Esophagus (tissue), 2 donors: ENCODE results near the gene SLC41A1. TPM values are rescaled to one million over a fixed set of nuclear protein-coding genes. Genes with fewer than 3 reads are reported as not detected.

ENCODE experiments used
- H3K27ac ChIP-seq, 2 donors: one replicate each; pipeline ENCODE4 v1.5.1; 2013; ENCODE audit warnings: low read depth in 2 of 2, mild to moderate bottlenecking in 2 of 2, inconsistent platforms in 1 of 2, low read length in 1 of 2, moderate library complexity in 1 of 2
- H3K27me3 ChIP-seq, 2 donors: one replicate each; pipeline ENCODE4 v1.6.1; 2013; ENCODE audit warnings: low read length in 2 of 2, control low read depth in 1 of 2, mild to moderate bottlenecking in 1 of 2; ENCODE audit not compliant: insufficient read depth in 2 of 2, control insufficient read depth in 1 of 2
- H3K36me3 ChIP-seq, 2 donors: one replicate each; pipeline ENCODE4 v1.6.1; 2013; ENCODE audit warnings: low read length in 1 of 2; ENCODE audit not compliant: control insufficient read depth in 2 of 2, insufficient read depth in 2 of 2
- H3K4me1 ChIP-seq, 2 donors: one replicate each; pipeline ENCODE4 v1.6.1; 2013; ENCODE audit warnings: low read length in 1 of 2; ENCODE audit not compliant: control insufficient read depth in 2 of 2, insufficient read depth in 2 of 2
- H3K4me3 ChIP-seq, 2 donors: one replicate each; pipeline ENCODE4 v1.5.1; 2013; ENCODE audit warnings: low read length in 2 of 2, mild to moderate bottlenecking in 2 of 2, low read depth in 1 of 2, moderate library complexity in 1 of 2
- H3K9me3 ChIP-seq, 2 donors: one replicate each; pipeline ENCODE4 v1.6.1; 2013; ENCODE audit warnings: mild to moderate bottlenecking in 2 of 2, low read depth in 1 of 2, low read length in 1 of 2, moderate library complexity in 1 of 2; ENCODE audit not compliant: control insufficient read depth in 2 of 2, insufficient read depth in 1 of 2
- WGBS, 2 donors: extraction: QIAGEN DNeasy Blood & Tissue Kit; methylation state at CpG; one replicate each; pipeline ENCODE4 v1.1.7; 2013; 5-methylcytosine and 5-hydroxymethylcytosine counted together
- polyA plus RNA-seq, 2 donors: library from polyadenylated mRNA; stranded (reverse); fragments of 200-250 nt; gene quantifications; one replicate each; pipeline ENCODE4 v1.2.3, GENCODE V29; 2013
- donor health status: healthy with polysubstance abuse.
- donor health status: Bipolar disorder and iron deficiency.

Gene SLC41A1
- polyA plus RNA-seq, 2 donors, result 2.6 to 5.0 TPM

DNA sequence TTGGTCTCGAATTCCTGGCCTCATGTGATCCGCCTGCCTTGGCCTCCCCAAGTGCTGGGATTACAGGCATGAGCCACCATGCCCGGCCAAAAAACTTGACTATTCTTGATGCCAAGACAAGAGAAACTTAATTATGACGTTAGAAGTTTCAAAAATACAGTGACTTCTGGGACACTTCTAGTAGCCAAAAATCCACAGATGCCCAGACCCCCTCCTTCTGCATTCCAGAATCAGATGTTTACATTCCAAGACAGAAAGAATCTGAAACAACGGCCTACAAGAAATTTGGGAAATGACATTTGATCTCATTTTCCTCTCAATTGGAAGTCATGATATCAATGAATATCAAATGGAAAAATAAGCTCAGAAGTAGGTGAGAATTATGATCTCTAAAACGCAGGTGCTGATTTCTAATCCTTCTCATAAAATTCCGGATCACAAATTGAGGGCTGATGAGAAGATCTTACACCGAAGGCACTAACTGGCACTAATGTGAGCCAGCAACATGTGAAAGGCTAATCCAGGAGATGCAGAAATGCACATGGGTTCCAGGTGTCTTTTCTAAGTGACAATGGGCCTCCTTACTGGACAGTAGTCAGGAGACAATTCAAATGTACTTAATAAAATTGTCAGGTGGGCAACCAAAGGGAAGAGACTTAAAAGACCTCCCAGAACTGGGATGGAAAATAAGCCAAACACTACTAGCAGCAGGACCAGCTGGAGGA lies 43.2 kb downstream of the SLC41A1 start:
- Histone ChIP-seq H3K27ac (no peak overlapping the region), H3K4me1 (peaks cover 0 to 5% of the 10 kb centered on the region in 2 donors), H3K36me3 (peaks cover 0 to 2% of the 10 kb centered on the region in 2 donors), H3K9me3 (no peaks in the 10 kb centered on the region), H3K27me3 (no peaks in the 10 kb centered on the region), H3K4me3 (no peak overlapping the region)
- WGBS, 2 donors, result 76 to 77% methylated on average over 8 of the region's 8 CpGs

DNA sequence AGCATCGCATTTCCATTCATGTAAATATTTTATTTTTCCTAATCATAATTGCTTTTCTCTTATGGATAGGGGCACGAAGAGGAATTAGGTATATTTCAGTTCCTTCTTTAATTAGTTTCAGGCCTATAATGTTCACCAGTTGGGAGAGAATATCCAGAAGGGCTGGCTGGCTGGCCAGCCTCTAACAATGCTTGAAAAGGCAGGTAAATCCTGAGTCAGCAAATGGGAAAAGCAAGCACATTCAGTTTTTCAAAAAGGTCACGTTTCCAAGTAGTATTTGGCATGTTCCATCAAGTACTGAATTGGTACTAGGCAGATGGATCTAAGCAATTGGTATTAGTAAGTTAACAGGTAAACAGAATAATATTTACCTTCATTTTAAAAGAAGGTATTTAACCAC lies 45.8 kb downstream of the SLC41A1 start:
- H3K36me3 ChIP-seq, result peaks cover 0 to 2% of the 10 kb centered on the region in 2 donors
- no peaks in the 10 kb centered on the region for H3K9me3 ChIP-seq
- no peaks in the 10 kb centered on the region for H3K4me1 ChIP-seq
- 70 to 72% methylated on average over 3 of the region's 3 CpGs for WGBS, 2 donors
- H3K4me3 ChIP-seq, result no peak overlapping the region
- no peaks in the 10 kb centered on the region for H3K27me3 ChIP-seq
- no peak overlapping the region for H3K27ac ChIP-seq

DNA sequence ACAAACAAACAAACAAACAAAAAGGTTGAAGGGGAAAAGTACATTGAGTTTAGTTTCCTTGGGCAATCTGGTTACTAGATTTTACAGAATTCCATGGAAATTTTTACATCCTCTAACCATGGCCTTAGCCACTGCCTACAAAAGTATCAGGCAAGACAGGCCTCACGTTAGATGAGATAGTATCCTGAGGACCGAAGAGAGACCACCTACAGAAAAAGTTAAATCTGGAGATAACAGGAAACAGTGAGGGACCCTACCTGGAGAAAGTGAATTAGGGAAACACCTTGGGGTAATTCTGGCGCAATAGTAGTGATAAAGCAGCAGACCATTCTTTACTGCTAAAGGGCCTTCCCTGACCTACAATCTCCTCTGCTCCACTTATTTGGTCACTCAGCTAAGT lies 46.4 kb downstream of the SLC41A1 start:
- WGBS, 2 donors, result 85 to 94% methylated on average over 3 of the region's 3 CpGs
- no peaks in the 10 kb centered on the region for H3K9me3 ChIP-seq
- no peaks in the 10 kb centered on the region for H3K4me1 ChIP-seq
- no peaks in the 10 kb centered on the region for H3K27me3 ChIP-seq
- H3K4me3 ChIP-seq, result no peak overlapping the region
- H3K27ac ChIP-seq, result no peak overlapping the region
- peaks cover 0 to 2% of the 10 kb centered on the region in 2 donors for H3K36me3 ChIP-seq

DNA sequence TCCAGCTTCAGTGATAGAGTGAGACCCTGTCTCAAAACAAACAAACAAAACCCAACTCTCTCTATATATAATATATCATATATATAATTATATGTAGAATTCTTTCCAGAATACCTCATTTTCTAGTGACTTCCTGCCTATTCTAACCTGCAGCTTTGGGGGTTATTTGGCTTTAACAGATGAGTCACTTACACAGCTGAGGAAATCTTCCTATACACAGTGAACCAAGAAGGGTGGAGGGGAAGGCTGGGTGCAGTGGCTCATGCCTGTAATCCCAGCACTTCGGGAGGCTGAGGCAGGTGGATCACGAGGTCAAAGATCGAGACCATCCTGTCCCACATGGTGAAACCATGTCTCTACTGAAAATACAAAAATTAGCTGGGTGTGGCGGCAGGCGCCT lies 47.0 kb downstream of the SLC41A1 start:
- Histone ChIP-seq H3K27me3 (no peaks in the 10 kb centered on the region), H3K4me1 (no peaks in the 10 kb centered on the region), H3K4me3 (no peak overlapping the region), H3K36me3 (no peaks in the 10 kb centered on the region), H3K27ac (no peak overlapping the region), H3K9me3 (no peaks in the 10 kb centered on the region)
- WGBS, 2 donors, result 59 to 62% methylated on average over 5 of the region's 5 CpGs

DNA sequence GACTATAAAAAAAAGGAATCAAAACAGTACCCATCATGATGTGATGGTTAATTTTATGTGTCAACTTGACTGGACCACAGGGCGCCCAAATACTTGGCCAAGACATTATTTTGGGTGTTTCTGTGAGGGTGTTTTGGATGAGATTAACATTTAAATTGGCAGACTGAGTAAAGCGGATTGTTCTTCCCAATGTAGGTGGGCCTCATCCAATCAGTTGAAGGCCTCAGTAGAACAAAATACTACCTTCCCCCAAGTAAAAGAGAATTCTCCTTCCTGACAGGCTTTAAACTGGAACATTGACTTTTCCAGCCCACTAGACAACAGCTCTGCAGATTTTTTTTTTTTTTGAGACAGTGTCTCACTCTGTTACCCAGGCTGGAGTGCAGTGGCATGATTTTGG lies 48.4 kb downstream of the SLC41A1 start:
- WGBS, 2 donors, result 94 to 95% methylated on average over 2 of the region's 2 CpGs
- no peak overlapping the region for H3K4me3 ChIP-seq
- H3K4me1 ChIP-seq, result no peaks in the 10 kb centered on the region
- H3K27ac ChIP-seq, result no peak overlapping the region
- no peaks in the 10 kb centered on the region for H3K27me3 ChIP-seq
- H3K9me3 ChIP-seq, result no peaks in the 10 kb centered on the region
- no peaks in the 10 kb centered on the region for H3K36me3 ChIP-seq

DNA sequence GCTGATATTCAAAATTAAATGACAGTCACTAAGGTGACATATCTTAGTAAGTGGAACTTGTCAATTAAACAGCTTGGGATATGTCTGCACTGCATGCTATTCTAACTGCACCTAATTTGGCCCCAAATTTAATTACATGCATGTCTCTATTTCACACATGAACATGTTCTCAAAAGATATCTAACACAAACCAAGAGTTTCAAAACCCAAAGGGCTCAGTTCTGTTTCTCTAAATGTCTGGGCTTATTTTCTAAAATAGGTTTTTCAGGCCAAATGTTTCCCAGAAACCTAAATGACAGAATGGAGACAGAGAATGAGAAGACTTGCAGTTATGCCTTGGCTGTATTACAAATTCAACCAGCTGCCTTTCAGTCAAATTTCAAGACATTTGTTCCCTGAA lies 49.0 kb downstream of the SLC41A1 start:
- Histone ChIP-seq H3K36me3 (no peaks in the 10 kb centered on the region), H3K4me1 (no peaks in the 10 kb centered on the region), H3K27ac (no peak overlapping the region), H3K9me3 (no peaks in the 10 kb centered on the region), H3K27me3 (no peaks in the 10 kb centered on the region), H3K4me3 (no peak overlapping the region)

DNA sequence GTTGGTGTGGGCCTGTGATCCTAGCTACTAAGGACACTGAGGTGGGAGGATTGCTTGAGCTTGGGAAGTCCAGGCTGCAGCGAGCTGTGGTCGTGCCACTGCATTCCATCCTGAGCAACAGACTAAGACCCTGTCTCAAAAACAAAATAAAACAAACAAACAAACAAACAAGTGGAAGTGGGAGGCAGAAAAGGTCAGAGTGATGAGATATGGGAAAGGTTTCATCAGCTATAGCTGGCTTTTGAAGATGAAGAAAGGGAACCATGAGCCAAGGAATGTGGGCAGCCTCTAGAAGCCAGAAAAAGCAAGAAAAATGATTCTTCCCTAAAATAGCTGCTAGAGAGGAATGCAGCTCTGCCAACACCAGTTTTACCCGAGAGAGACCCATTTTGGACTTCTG lies 52.4 kb downstream of the SLC41A1 start:
- Histone ChIP-seq H3K36me3 (no peaks in the 10 kb centered on the region), H3K27me3 (no peaks in the 10 kb centered on the region), H3K4me3 (no peak overlapping the region), H3K4me1 (no peaks in the 10 kb centered on the region), H3K9me3 (no peaks in the 10 kb centered on the region), H3K27ac (no peak overlapping the region)
- 88 to 94% methylated on average over 3 of the region's 3 CpGs for WGBS, 2 donors

DNA sequence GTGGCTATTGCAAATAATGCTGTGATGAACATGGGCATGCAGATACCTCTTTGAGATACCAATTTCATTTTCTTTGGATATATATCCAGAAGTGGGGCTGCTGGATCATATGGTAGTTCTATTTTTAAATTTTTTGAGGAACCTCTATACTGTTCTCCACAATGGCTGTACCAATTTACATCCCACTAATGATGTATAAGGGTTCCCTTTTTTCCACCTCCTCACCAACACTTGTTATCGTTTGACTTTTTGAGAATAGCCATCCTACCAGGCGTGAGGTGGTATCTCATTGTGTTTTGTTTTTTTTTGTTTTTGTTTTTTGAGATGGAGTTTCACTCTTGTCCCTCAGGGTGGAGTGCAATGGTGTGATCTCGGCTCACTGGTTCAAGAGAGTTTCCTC lies 56.4 kb downstream of the SLC41A1 start:
- no peaks in the 10 kb centered on the region for H3K27me3 ChIP-seq
- H3K4me3 ChIP-seq, result no peak overlapping the region
- no peaks in the 10 kb centered on the region for H3K36me3 ChIP-seq
- no peak overlapping the region for H3K27ac ChIP-seq
- no peaks in the 10 kb centered on the region for H3K9me3 ChIP-seq
- H3K4me1 ChIP-seq, result no peaks in the 10 kb centered on the region
- 93 to 96% methylated on average over 3 of the region's 3 CpGs for WGBS, 2 donors

DNA sequence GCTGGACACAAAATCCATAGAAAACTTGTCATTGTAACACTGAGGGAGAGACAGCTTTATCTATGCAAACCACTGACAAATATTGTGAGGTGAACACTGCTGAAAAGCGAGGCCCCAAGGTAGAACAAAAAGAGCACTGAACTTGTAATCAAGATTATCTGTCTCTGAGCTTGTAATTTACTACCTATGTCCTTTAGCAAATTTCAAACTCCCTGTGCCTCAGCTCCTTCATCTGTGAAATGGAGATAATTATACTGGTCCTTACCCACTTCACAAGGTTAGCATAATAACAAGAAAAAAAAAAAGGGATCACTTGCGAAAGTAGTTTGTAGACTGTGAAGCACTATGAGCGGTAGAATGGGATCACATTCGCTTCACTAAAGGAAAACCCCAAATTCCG lies 58.1 kb downstream of the SLC41A1 start:
- H3K4me3 ChIP-seq, result no peak overlapping the region
- no peak overlapping the region for H3K27ac ChIP-seq
- no peaks in the 10 kb centered on the region for H3K27me3 ChIP-seq
- 77 to 81% methylated on average over 5 of the region's 5 CpGs for WGBS, 2 donors
- no peaks in the 10 kb centered on the region for H3K9me3 ChIP-seq
- no peaks in the 10 kb centered on the region for H3K4me1 ChIP-seq
- H3K36me3 ChIP-seq, result no peaks in the 10 kb centered on the region

DNA sequence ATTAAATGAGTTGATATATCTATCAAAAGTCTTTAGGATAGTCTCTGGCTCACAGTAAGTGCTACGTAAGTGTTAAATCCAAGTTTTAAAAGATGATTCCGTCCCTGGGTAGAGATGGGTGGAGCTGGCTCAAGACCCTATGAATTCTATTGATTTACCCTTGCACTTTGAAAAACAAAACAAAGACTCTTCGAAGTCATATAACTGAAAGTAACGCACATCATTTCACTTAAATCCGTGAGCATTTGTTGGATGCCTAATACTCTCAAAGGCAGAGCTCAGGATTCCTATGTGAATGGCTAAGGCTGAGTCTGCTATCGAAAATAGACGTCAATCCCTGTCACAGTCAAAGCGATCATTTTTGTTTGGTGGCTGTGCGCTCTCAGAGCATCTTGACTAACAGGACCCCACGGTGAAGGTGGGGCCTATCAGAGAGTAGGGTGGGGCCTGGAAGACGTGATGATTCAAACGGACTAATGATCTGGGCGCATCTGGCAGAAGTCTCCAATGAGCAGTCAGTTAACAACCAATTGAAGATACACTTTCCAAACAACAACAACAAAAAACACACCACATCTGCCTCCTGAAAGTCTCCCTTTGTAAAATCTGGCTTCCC lies 61.9 kb downstream of the SLC41A1 start:
- H3K4me1 ChIP-seq, result no peaks in the 10 kb centered on the region
- H3K27me3 ChIP-seq, result no peaks in the 10 kb centered on the region
- H3K9me3 ChIP-seq, result no peaks in the 10 kb centered on the region
- H3K27ac ChIP-seq, result no peak overlapping the region
- 74 to 79% methylated on average over 13 of the region's 13 CpGs for WGBS, 2 donors
- peak overlapping the region in 1 of 2 donors; percentile 94 for H3K4me3 ChIP-seq
- no peaks in the 10 kb centered on the region for H3K36me3 ChIP-seq
